NCI-H526 treated with DMSO at 0.1 percent for 48 hours (cell line): Measurements from ENCODE around the gene PYCARD.
"Not testable (repeated sequence)": the region's sequence is repeated elsewhere in the genome, so short reads cannot be mapped to it uniquely, and the experiment has no call there.

Experiments used
- DNase-seq: peaks from one replicate; lab custom pipeline; 2025; lab: John Stamatoyannopoulos, UW

The PYCARD gene

DNA sequence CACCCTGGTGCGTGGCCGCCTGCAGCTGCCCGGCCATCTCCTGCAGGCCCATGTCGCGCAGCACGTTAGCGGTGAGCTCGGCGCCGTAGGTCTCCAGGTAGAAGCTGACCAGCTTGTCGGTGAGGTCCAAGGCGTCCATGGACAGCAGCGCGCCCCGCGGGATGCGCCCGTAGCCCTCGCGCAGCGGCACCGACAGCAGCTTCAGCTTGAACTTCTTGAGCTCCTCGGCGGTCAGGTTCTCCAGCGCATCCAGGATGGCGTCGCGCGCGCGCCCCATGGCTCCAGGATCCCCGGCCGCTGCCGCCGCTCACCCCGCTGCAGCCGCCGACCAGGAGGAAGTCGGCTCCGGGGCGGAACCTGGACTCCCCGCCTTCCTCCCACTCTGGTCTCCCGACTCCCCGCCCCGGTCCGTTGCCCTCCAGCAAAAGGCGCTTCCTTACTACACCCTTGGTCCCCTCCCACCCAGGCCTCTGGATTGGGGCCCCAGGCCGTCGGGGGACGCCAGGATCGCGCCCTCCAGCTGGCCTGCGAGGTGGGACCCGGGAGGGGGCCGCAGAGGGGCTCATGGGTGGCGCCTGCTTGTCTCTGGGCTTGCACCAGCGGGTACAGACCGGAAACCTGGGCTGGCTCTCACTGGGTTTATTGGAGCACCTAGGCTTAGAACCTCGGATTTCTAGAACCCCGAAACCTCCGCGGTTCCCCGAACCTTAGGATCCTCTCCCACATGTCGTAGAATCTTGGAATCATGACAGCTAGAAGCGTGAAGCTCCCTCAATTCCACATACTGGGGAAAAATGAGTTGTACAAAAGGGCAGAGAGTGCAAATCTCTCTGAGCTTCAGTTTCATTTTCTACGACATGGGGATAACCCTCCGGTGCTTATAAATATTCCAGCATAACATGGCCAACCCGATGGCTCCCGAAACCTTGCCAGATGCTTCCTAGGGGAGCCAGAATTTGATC lies at the start of gene PYCARD:
Gene PYCARD, minus strand, starts transcription at position 347 of the 962 bp plus-strand sequence. Its CDS starts 70 bp downstream, at position 277.
- no peak for DNase-seq

DNA sequence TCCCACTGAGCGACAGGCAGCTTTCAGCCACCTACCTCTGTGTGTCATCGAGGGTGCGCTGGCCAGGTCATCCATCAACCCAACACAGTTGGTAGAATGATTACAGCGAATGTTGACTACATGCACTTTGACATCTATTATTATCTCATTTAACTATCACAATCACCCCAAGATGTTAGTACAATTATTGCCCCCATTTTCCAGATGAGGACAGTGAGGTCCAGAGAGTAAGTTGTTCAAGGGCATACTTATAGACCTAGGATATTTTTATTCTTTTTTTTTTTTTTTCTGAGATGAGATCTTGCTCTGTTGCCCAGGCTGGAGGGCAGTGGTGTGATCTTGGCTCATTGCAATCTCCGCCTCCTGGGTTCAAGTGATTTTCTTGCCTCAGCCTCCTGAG lies 48.9 kb upstream of the PYCARD start:
- DNase-seq, result no peak

DNA sequence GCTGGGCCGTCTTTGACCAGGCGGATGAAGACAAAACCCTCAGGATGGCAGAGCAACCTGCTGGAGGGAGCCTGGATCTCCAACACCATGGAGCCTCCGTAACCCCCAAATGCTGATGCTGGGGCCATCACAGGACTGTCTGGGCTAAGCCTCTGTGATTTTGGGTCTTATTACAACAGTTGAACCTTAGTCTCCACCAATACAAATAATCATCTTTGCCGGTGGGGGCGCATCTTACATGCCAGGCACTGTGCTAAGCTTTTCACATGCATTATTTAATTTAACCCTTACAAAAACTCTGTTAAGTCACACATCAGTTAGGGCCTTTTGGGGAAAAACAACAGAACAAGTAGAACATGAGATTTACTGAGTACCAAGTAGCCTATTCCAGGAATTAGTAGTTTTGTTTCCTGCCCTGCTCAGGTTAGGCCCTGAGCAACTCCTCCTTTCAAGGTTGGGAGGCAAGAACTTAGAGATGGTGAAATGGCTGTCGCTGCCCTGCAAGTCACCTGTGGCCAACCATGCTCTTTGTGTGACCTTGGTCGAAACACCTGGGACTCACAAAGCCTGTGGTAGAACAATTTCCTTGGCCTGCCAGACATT lies 48.3 kb upstream of the PYCARD start:
- no peak for DNase-seq

DNA sequence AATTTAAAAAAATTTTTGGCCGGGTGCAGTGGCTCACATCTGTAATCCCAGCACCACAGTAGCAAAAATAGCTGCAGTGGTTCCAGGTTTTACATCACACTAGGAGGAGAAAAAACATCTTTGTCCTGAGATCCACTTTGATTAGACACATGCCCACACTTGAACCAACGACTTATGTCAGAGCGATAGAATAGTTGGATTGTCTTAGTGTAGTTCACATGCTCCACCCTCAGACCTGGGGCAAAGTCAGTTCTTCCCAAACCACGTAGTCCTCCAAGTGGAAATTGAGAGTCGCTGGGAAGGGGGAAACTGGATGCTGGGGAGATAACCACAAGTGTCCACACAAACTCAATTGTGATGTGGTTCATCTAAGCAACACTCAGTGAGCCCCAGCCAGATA lies 45.8 kb upstream of the PYCARD start:
- DNase-seq, result no peak

DNA sequence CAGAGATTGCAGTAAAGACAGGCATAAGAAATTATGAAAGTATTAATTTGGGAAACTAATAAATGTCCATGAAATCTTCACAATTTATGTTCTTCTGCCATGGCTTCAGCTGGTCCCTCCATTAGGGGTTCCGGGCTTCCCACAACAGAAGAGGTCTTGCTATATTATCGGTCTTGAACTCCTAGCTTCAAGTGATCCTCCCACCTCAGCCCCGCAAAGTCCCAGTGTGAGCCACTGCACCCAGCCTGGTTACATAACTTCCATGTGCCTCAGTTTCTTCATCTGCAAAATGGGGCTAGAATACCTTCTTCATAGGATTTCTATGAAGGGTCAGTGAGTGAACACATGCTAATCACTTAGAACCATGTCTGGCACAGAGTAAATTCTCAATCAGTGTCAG lies 43.7 kb upstream of the PYCARD start:
- no peak for DNase-seq

DNA sequence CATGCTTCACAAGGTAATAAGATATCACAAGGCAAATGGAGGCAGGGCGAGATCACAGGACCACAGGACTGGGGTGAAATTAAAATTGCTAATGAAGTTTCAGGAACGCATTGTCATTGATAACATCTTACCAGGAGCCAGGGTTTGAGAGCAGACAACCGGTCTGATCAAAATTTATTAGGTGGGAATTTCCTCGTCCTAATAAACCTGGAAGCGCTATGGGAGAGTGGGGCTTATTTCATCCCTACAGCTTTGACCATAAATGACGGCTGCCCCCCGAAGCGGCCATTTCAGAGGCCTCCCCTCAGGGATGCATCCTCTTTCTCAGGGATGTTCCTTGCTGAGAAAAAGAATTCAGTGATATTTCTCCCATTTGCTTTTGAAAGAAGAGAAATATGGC lies 43.0 kb upstream of the PYCARD start:
- DNase-seq, result not testable (repeated sequence)

DNA sequence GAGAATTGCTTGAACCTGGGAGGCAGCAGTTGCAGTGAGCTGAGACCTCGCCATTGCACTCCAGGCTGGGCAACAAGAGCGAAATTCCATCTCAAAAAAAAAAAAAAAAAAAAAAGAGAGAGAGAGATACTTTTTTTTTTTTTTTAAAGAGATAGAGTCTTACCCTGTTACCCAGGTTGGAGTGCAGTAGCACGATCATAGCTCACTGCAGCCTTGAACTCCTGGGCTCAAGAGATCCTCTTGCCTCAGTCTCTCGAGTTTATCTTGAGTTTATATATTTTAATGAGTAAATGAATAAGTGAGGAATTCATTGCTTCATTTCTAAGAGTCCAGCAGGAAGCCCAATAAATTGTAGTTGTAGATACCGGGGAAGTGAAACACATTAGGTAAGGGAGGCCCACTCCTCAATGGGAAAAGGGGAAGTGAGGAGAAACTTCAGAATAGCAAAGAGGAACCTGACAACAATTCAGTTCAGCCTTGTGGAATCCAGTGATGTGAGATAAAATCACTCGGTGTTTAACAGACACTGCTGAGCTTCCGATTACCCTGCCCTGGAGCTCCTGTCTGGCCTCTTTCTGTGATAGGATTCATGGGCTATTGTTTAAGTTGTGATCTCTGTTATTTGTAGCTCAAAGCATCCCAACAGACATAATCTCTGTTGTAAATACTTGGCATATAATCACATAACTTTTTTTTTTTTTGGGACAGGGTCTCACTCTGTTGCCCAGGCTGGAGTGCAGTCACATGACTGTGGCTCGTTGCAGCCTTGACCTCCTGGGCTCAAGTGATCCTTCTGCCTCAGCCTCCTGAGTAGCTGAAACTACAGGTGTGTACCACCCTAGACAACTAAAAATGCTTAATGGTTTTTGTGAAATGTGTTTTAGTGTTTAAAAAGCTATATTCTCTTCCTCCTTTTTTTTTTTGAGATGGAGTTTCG lies 41.4 kb upstream of the PYCARD start:
- DNase-seq, result no peak

DNA sequence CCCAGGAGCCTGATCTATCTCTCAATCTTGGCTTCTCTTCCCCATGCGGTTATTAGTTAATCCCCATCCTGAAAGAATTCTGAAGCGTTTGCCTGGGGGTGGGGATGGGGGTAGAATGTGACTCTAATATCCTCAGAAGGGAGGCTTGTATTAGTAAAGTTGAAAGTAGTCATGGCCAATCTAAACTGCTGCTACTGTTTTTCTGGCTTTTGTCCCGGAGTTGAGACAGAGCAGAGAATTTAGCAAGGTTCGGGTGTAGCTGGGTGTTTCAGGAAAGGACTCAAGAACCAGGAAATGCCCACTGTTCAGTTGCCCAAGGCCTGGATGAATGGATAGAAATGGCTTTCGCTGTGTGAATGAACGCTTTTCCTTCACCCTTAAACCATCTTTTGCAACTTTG lies 39.6 kb upstream of the PYCARD start:
- no peak for DNase-seq

DNA sequence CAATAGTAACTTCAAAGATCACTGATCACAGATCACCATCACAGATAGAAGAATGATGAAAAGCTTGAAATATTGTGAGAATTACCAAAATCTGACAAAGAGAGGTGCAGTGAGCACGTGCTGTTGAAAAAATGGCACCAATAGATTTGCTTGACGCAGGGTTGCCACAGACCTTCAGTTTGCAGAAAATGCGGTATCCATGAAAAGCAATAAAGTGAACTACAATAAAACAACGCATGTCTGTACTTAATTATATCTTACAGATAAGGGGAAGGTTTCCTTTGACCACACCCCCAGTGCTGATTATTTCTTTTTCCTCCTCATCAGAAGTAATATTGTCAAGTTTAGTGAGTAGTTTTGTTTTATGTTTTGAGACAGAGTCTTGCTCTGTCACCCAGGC lies 35.5 kb upstream of the PYCARD start:
- DNase-seq, result no peak

DNA sequence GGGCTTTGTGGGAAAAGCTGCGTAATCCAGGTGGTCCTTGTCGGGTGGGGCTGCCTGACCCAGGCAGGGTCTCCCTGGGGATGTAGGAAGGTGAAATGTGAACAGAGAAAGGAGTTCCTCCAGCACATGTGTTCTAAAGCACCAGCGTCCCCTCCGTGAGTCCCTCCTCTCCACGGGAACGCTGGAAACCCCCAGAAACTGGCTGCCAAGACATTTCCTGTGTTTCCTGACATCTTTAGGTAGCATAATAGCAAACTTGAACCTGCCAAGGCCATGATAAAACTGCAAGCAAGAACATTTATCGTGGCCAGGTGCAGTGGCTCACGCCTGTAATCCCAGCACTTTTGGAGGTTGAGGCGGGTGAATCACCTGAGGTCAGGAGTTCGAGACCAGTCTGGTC lies 26.9 kb upstream of the PYCARD start:
- DNase-seq, result no peak

DNA sequence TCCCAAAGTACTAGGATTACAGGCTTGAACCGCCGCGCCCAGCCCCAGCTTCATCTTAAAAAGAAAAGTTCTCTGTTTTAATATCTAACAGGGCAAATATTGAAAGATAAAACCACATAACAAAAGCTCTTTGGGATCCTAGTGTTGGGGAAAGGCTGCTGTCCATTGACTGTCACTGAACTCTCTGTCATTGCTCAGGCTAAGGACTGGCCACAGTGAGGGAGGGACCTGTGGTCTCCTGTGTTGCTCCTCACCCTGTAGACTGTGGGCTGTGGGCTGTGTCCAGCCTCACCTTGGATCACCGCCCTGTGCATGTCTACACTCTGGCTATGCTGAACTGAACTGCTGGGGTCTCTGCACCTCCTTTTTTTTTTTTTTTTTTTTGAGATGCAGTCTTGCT lies 25.6 kb upstream of the PYCARD start:
- no peak for DNase-seq

DNA sequence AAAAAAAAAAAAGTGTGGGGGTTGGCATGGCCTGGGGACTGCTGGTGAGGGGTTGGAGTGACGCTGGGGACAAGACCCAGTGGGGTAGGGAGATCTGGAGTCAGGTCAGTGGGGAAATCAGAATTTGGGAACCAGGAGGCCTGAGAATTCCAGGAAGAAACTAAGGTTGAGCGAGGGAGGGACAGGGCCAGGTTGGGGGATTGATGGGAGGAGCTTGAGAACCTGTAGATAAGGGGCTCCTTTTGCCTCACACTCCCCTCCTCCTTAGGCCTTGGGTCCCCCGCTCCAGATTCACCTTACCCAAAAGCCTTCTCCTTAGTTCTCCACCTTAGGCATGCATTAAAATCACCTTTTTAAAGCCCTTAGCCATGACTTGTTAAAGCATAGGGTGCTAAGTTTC lies 22.6 kb upstream of the PYCARD start:
- DNase-seq, result no peak

DNA sequence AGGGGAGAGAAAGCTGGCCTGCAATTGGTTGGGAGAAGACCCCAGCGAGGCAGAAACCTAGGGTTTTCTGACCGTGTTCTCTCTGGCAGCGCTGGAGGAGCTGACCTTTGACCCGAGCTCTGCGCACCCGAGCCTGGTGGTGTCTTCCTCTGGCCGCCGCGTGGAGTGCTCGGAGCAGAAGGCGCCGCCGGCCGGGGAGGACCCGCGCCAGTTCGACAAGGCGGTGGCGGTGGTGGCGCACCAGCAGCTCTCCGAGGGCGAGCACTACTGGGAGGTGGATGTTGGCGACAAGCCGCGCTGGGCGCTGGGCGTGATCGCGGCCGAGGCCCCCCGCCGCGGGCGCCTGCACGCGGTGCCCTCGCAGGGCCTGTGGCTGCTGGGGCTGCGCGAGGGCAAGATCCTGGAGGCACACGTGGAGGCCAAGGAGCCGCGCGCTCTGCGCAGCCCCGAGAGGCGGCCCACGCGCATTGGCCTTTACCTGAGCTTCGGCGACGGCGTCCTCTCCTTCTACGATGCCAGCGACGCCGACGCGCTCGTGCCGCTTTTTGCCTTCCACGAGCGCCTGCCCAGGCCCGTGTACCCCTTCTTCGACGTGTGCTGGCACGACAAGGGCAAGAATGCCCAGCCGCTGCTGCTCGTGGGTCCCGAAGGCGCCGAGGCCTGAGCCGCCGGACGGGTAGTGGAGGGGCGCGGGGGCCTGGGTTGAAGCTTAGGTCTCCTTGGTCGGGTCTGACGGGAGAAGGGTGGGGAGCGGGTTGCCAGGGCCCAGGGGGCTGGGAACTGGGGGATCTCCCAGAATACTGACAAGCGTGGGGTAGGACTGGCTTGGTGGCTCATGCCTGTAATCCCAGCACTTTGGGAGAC lies 21.8 kb upstream of the PYCARD start:
- DNase-seq, result no peak

DNA sequence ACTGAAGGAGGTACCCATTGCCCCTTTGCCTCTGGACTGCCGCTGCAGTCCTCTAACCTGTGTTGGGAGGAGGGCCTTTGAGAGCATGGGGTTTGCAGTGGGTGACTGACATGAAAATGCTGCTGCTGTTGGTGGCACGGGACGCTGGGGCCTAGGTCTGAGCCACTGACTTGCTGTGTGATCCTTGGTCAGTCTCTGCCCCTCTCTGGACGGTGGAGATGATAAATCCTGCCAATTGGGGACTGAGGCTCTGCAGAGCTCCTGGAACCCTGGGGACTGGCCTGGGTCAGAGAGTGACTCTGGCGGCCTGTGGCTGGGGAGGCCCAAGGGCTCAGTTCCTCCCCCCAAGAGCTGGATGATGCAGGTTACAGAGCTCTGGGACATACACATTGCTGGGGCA lies 20.5 kb upstream of the PYCARD start:
- DNase-seq, result no peak

DNA sequence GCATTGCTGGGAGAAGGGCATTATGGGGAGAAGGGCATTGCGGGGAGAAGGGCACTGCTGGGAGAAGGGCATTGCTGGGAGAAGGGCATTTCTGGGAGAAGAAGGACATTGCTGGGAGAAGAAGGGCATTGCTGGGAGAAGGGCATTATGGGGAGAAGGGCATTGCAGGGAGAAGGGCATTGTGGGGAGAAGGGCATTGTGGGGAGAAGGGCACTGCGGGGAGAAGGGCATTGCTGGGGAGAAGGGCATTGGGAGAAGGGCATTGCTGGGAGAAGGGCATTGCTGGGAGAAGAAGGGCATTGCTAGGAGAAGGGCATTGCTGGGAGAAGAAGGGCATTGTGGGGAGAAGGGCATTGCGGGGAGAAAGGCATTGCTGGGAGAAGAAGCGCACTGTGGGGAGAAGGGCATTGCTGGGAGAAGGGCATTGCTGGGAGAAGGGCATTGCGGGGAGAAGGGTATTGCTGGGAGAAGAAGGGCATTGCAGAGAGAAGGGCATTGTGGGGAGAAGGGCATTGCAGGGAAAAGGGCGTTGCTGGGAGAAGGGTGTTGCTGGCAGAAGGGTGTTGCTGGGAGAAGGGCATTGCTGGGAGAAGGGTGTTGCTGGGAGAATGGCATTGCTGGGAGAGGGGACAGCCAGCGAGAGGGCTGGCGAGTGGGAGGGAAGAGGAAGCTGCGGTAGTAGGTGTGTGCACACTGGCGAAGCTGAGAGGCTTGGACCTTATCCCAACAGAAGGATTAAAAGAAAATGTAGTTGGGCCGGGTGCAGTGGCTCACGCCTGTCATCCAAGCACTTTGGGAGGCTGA lies 19.0 kb upstream of the PYCARD start:
- no peak for DNase-seq

DNA sequence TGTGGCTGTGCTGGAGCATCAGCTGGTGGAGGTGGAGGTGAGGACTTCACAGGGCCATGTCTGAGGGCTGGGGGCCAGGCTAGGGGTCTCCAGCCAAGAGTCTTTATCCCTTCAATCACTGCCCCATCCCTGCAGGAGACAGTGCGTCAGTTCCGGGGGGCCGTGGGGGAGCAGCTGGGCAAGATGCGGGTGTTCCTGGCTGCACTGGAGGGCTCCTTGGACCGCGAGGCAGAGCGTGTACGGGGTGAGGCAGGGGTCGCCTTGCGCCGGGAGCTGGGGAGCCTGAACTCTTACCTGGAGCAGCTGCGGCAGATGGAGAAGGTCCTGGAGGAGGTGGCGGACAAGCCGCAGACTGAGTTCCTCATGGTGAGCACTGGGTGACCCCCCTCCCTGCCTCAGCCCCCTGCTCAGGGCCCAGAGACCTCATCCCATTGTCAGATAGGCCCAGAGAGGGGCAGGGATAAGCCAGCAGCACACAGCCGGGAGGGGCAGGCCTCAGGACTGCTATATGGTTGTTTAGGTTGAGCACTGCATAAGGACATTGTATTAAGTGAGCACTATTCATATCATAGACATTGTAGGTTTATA lies 16.7 kb upstream of the PYCARD start:
- DNase-seq, result no peak

DNA sequence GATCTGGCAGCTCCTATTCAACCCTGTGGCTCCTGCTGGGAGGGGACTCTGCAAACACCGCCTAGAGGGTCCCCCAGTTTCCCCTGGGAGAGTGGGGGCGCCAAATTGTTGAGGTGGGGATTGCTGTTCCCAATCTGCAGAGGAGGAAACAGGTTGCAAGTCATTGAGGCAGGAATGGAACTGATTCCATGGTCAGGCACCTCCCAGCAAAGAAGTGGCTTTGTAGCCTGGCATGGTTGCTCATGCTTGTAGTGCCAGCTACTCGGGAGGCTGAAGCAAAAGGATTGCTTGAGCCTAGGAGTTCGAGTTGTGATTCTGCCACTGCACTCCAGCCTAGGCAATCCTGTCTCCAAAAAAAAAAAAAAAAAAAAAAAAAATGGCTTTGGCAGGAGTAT lies 14.6 kb upstream of the PYCARD start:
- DNase-seq, result no peak

DNA sequence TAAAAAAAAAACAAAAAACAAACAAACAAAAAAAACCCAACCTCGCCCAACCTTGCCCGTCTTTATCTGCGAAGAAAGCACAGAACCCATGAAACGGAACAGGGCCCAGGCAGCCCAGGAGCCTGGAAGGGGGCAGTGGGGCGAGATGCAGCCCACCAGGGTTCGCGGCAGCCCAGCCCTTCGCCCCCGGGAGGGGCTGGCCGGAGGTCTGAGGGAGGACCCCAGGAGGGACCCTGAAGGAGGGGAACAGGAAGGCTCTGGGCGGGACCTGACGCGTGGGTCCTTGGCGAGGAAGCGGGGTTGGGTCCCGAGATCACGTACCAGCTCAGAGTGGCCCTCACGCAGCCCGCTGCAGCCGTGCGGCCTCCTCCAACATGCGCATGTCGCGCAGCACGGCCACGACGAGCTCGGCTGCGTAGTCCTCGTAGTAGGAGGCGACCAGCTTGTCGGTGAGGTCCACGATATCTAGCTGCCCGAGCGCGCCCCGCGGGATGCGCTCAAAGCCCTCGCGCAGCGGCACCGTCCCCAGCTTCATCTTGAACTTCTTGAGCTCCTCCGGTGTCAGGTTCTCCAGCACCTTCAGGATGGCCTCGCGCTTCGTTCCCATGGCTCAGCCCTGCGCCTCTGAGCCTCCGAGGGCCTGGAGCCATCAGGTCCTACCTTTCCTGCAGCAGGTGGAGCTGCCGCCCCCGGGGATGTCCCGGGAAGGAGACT lies 14.0 kb upstream of the PYCARD start, which contains the start of gene PYDC1:
Gene PYDC1, minus strand, starts transcription at position 714 of the 714 bp plus-strand sequence. Its CDS starts 107 bp downstream, at position 607.
- DNase-seq, result no peak
